ENCODE results near the gene STARD7. TPM values are rescaled to one million over a fixed set of nuclear protein-coding genes. Genes with fewer than 3 reads are reported as not detected.

Gene STARD7
- total RNA-seq, 6 experiments from 2014 or later: 167 to 195 (median 180) TPM

DNA sequence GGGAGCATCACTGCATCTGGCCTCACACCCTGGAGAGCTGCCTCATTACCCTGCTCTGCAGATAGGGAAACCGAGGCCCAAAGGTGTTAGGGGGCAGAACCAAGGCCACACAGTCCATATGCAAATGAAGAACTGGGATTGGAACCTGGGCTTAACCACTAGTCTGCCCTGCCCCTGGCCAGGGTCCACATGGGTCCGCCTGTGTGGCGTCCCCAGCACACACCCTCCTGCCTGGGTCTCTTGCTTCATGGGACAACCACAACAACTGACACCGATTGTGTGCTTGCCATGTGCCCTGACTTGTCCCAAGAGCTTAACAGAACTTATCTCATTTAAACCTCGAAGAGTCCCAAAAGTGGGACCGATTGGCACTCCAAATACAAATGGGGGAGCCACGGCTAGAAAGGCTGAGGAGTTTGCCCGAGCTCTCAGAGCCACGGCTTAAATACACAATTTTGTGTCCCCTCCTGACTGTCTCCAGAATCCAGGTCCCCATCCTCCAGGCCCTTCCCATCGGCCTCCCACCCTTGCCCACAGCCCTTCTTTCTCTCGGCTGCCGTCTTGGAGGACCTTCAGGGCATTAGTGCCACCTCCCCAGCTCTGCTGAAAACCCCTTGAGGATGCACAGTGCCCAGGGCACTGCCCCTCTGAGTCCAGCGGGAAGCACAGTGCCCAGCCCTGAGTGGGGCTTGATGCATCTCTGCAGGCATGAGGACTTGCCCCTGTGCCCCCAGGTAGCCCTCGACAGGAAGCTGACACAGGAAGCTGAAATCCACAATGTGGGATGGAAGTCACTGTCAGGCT lies 57.6 kb downstream of the STARD7 start:
- Mint-ChIP-seq H3K27me3 (ENCODE audit: insufficient read depth) (peaks cover 1% of the 10 kb centered on the region), H3K4me3 (no peak overlapping the region), H3K4me1 (ENCODE audit: low read depth) (peaks cover 33% of the 10 kb centered on the region), H3K36me3 (ENCODE audit: low read depth) (no peaks in the 10 kb centered on the region), H3K27ac (no peak overlapping the region), H3K9me3 (no peaks in the 10 kb centered on the region)
- TF ChIP-seq, protein P1, sequence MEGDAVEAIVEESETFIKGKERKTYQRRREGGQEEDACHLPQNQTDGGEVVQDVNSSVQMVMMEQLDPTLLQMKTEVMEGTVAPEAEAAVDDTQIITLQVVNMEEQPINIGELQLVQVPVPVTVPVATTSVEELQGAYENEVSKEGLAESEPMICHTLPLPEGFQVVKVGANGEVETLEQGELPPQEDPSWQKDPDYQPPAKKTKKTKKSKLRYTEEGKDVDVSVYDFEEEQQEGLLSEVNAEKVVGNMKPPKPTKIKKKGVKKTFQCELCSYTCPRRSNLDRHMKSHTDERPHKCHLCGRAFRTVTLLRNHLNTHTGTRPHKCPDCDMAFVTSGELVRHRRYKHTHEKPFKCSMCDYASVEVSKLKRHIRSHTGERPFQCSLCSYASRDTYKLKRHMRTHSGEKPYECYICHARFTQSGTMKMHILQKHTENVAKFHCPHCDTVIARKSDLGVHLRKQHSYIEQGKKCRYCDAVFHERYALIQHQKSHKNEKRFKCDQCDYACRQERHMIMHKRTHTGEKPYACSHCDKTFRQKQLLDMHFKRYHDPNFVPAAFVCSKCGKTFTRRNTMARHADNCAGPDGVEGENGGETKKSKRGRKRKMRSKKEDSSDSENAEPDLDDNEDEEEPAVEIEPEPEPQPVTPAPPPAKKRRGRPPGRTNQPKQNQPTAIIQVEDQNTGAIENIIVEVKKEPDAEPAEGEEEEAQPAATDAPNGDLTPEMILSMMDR (IDR thresholded peaks at IDR 0.05): no peak
- DNase-seq: no peak

DNA sequence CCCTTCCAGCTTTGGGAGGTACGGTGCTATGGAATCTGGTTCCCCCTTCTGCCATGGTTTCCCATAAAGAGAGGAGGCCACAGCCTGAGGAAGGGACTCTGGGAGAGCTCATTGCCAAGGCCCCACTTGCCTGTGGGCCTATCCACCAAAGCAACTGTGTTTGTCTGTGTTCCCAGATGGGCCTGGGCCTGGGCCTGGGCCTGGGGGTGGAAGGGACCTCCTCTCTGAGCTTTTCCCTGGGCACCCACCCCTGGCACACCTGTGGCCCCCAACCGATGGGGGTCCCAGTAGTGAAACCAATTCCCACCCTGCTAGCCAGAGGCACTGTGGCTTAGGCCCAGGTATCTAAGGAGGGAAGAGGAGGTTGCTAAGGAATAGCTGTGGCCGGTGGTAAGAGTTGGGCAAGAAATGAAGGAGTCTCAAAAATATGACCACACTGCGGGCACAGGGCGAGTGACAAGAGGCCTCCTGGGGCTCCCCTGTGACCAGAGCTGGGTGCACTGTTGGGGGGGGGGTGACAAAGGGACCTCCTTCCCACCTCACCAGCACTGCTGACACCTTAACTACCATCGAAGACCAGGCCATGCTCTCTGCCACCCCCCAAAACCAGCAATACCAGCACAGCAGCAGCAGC lies 58.5 kb downstream of the STARD7 start:
- no peak overlapping the region for H3K27ac Mint-ChIP-seq
- no peaks in the 10 kb centered on the region for H3K36me3 Mint-ChIP-seq (ENCODE audit: low read depth)
- TF ChIP-seq, protein P1 (IDR thresholded peaks at IDR 0.05): no peak
- no peak for DNase-seq
- no peaks in the 10 kb centered on the region for H3K9me3 Mint-ChIP-seq
- no peak overlapping the region for H3K4me3 Mint-ChIP-seq
- H3K4me1 Mint-ChIP-seq (ENCODE audit: low read depth): peaks cover 38% of the 10 kb centered on the region
- peaks cover 1% of the 10 kb centered on the region for H3K27me3 Mint-ChIP-seq (ENCODE audit: insufficient read depth)

DNA sequence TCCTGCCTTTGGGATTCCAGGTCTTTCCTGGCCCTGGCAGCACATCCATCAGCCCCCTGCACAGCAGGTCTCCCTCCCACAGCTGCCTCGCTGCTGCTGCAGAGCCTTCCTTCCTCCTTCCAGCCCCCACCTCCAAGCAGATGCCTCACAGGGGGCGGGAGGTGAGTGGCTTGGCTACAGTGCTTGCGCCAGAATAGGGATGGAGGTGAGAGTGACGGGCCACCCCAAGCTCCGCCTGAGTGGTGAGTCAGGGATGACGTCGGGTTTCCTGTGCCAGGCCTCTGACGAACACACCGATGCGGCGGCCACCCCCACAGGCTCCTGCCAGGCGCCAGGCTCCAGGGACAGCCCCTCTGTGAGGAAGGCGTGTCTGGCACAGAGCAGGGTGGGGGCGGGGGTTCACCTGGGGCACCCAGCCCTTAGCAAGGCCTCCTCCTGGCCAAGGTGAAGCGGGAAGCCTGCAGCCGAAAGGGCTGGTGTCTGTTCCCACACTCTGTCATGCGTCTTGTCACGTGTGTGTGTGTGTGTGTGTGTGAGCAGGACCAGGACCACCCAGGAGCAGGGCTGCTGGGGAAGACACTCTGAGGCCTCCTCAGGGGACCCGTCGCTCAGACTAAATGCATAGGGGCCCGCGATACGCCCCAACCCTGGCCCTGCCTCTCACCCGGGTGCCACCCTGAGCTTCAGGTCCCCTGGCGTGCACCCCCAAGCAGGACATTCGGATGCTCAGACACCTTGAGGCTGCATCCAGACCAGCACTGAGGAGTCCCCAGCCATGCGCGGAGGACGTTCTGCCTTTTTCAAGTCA lies 60.0 kb downstream of the STARD7 start:
- Mint-ChIP-seq H3K36me3 (ENCODE audit: low read depth) (peaks cover 7% of the 10 kb centered on the region; the same call in 1 of the 2 replicates), H3K9me3 (no peaks in the 10 kb centered on the region), H3K4me3 (peak overlapping the region; percentile 67), H3K4me1 (ENCODE audit: low read depth) (peaks cover 47% of the 10 kb centered on the region), H3K27ac (peak overlapping the region; percentile 79), H3K27me3 (ENCODE audit: insufficient read depth) (no peaks in the 10 kb centered on the region; the same call in none of the 2 replicates)
- TF ChIP-seq, protein P1 (IDR thresholded peaks at IDR 0.05): no peak
- peak; percentile 90 for DNase-seq

DNA sequence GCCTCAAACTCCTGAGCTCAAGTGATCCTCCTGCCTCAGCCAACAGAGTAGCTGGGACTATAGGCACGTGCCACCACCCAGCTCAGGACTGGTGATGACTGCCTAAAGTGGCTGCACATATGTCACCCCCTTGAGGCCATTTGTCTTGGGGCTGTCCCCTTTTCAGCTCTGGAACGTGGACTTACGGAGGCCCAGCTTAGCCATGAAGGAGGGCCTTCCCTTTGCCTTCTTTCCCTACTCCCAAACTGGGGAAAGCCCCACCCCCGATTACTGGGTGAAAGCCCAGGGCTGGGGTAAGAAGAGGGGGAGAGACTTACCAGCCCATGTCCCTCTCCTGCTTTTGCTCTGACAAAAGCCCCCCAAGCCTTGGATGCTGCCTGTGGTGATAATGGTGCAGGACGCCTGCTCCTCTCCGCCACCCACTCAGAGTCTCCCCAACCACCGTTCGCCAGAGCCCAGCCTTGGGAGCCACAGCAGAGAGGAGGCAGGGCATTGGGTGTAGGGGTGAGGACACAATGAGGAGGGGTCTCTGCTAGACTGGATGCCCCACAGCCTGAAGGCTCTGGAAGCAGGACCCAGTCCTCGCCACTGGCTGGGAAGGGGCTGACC lies 60.9 kb downstream of the STARD7 start:
- H3K4me3 Mint-ChIP-seq: no peak overlapping the region; the same call in 1 of the 2 replicates
- no peaks in the 10 kb centered on the region for H3K9me3 Mint-ChIP-seq
- H3K27ac Mint-ChIP-seq: peak overlapping the region; percentile 79
- DNase-seq: no peak
- TF ChIP-seq, protein P1 (IDR thresholded peaks at IDR 0.05): peak; percentile 30; the same call in 1 of the 2 replicates
- peaks cover 8% of the 10 kb centered on the region; the same call in 1 of the 2 replicates for H3K36me3 Mint-ChIP-seq (ENCODE audit: low read depth)
- H3K27me3 Mint-ChIP-seq (ENCODE audit: insufficient read depth): no peaks in the 10 kb centered on the region; the same call in none of the 2 replicates
- H3K4me1 Mint-ChIP-seq (ENCODE audit: low read depth): peaks cover 55% of the 10 kb centered on the region
